IMR-90 (cell line): ENCODE measurements around the gene LRRC1. TPM values are rescaled to one million over a fixed set of nuclear protein-coding genes. Genes with fewer than 3 reads are reported as not detected.

Experiments
- ATAC-seq: fragments of 200-7000 bp; cut with Tn5 transposase; 2 replicates; pipeline ENCODE4 v1.9.1; 2020; ENCODE audit warnings: low read depth, mild to moderate bottlenecking, moderate library complexity
- BruUV-seq: library from RNA; stranded (reverse); fragments of 400-500 nt; replicated peaks from 2 replicates; lab custom pipeline; 2021; lab: Mats Ljungman, UMichigan
- CTCF ChIA-PET: fragments of 300-600 bp; formaldehyde crosslinking; extraction: SDS; loops from one replicate; lab custom pipeline; 2021; ENCODE audit warnings: antibody characterized with exemption; lab: Yijun Ruan, JAX
- POLR2A ChIA-PET: fragments of 300-600 bp; sonication (Branson Sonifier 250); formaldehyde crosslinking; loops from one replicate; lab custom pipeline; 2022; ENCODE audit warnings: antibody characterized with exemption; ENCODE audit not compliant: unreplicated experiment; lab: Charles Lee
- DNase-seq: peaks from one replicate; pipeline ENCODE4 v3.0.0; 2013
- H2AFZ ChIP-seq: replicated peaks from 2 replicates; pipeline ENCODE3; 2013; ENCODE audit warnings: low read length, mild to moderate bottlenecking; ENCODE audit not compliant: poor library complexity
- H2AK5ac ChIP-seq: 2 replicates; pipeline ENCODE4 v1.6.1; 2013; ENCODE audit warnings: low read depth, low read length, inconsistent platforms
- H2AK9ac ChIP-seq: replicated peaks from 2 replicates; pipeline ENCODE3; 2013; ENCODE audit warnings: mild to moderate bottlenecking, low read depth, low read length, moderate library complexity; ENCODE audit not compliant: poor library complexity
- H2BK120ac ChIP-seq: 2 replicates; pipeline ENCODE4 v1.6.1; 2013; ENCODE audit warnings: low read depth, low read length, inconsistent platforms
- H2BK15ac ChIP-seq: 3 replicates; pipeline ENCODE4 v1.6.1; 2013; ENCODE audit warnings: low read depth, low read length, inconsistent platforms
- H2BK20ac ChIP-seq: 2 replicates; pipeline ENCODE4 v1.6.1; 2013; ENCODE audit warnings: low read depth, mild to moderate bottlenecking, inconsistent platforms, low read length, moderate library complexity
- H2BK5ac ChIP-seq: 2 replicates; pipeline ENCODE4 v1.6.1; 2013; ENCODE audit warnings: mild to moderate bottlenecking, low read depth, low read length, inconsistent platforms; ENCODE audit not compliant: poor library complexity, severe bottlenecking
- H3K14ac ChIP-seq: replicated peaks from 2 replicates; pipeline ENCODE4 v1.6.1; 2013; ENCODE audit warnings: low read depth, low read length, inconsistent platforms
- H3K18ac ChIP-seq: 2 replicates; pipeline ENCODE4 v1.6.1; 2013; ENCODE audit warnings: low read depth, low read length, control low read depth
- H3K23ac ChIP-seq: 2 replicates; pipeline ENCODE4 v1.6.1; 2013; ENCODE audit warnings: low read depth, low read length, inconsistent platforms
- H3K27ac ChIP-seq: 2 replicates; pipeline ENCODE4 v1.5.1; 2013; ENCODE audit warnings: mild to moderate bottlenecking, control low read depth, low read length; ENCODE audit not compliant: insufficient read depth
- H3K27me3 ChIP-seq: 2 replicates; pipeline ENCODE4 v1.6.1; 2013; ENCODE audit warnings: low read length; ENCODE audit not compliant: control insufficient read depth, insufficient read depth
- H3K36me3 ChIP-seq: 2 replicates; pipeline ENCODE4 v1.6.1; 2013; ENCODE audit warnings: low read length, mixed read lengths; ENCODE audit not compliant: control insufficient read depth, insufficient read depth
- H3K4ac ChIP-seq: 2 replicates; pipeline ENCODE4 v1.6.1; 2013; ENCODE audit warnings: low read depth, low read length, inconsistent platforms
- H3K4me1 ChIP-seq: 2 replicates; pipeline ENCODE4 v1.6.1; 2013; ENCODE audit warnings: low read length, mixed read lengths; ENCODE audit not compliant: control insufficient read depth, insufficient read depth
- H3K4me2 ChIP-seq: 2 replicates; pipeline ENCODE4 v1.6.1; 2013; ENCODE audit warnings: low read depth, mild to moderate bottlenecking, control low read depth, low read length, moderate library complexity
- H3K4me3 ChIP-seq: 2 replicates; pipeline ENCODE4 v1.5.1; 2013; ENCODE audit warnings: low read depth, mild to moderate bottlenecking, control low read depth, low read length, moderate library complexity; ENCODE audit not compliant: insufficient read depth
- H3K56ac ChIP-seq: 2 replicates; pipeline ENCODE4 v1.6.1; 2013; ENCODE audit warnings: low read length, inconsistent platforms; ENCODE audit not compliant: insufficient read depth; ENCODE audit errors: extremely low read depth
- H3K79me1 ChIP-seq, 2 experiments: 2 replicates each; pipeline ENCODE4 v1.6.1; 2013; ENCODE audit warnings: low read length in 2 of 2, inconsistent platforms in 1 of 2, low read depth in 1 of 2
- H3K9ac ChIP-seq: 2 replicates; pipeline ENCODE4 v1.6.1; 2013; ENCODE audit warnings: low read depth, low read length, control low read depth
- H3K9me1 ChIP-seq: 2 replicates; pipeline ENCODE4 v1.6.1; 2013; ENCODE audit warnings: low read length, inconsistent platforms; ENCODE audit not compliant: insufficient read depth
- H3K9me3 ChIP-seq: 2 replicates; pipeline ENCODE4 v1.6.1; 2013; ENCODE audit warnings: low read length; ENCODE audit not compliant: control insufficient read depth, insufficient read depth
- H4K20me1 ChIP-seq: 2 replicates; pipeline ENCODE4 v1.6.1; 2013; ENCODE audit warnings: low read length, inconsistent platforms; ENCODE audit not compliant: insufficient read depth
- H4K5ac ChIP-seq: 2 replicates; pipeline ENCODE4 v1.6.1; 2013; ENCODE audit warnings: mild to moderate bottlenecking, low read depth, low read length, control low read depth
- H4K8ac ChIP-seq, 2 experiments: 2 replicates each; pipeline ENCODE4 v1.6.1; 2013; ENCODE audit warnings: low read depth in 2 of 2, low read length in 2 of 2, control low read depth in 1 of 2, inconsistent platforms in 1 of 2
- H4K91ac ChIP-seq: 2 replicates; pipeline ENCODE4 v1.6.1; 2013; ENCODE audit warnings: low read depth, low read length, inconsistent platforms; ENCODE audit not compliant: insufficient read depth
- FOS ChIP-seq: fragments of 150-350 bp; IDR thresholded peaks from 2 replicates; pipeline ENCODE4 v1.6.1; 2016; ENCODE audit warnings: low read depth, low read length
- NFE2L2 ChIP-seq: fragments of 150-350 bp; IDR thresholded peaks from 2 replicates; pipeline ENCODE4 v1.6.1; 2016; ENCODE audit warnings: low read depth, mild to moderate bottlenecking, low read length
- RFX5 ChIP-seq: IDR thresholded peaks from 2 replicates; pipeline ENCODE4 v1.8.0; 2012; ENCODE audit warnings: low read depth, mild to moderate bottlenecking, low read length, moderate library complexity
- SMC3 ChIP-seq: fragments of 150-350 bp; IDR thresholded peaks from 2 replicates; pipeline ENCODE4 v1.6.1; 2016; ENCODE audit warnings: low read depth, mild to moderate bottlenecking, antibody characterized with exemption, low read length, moderate library complexity
- WGBS, 2 experiments: methylation state at CpG; one replicate each; pipeline versions ENCODE4 v1.1.5 to v1.1.7; 2013; ENCODE audit warnings: missing lambda C conversion rate in 2 of 2; ENCODE audit not compliant: insufficient read length in 1 of 2; ENCODE audit errors: extremely low coverage in 2 of 2; 5-methylcytosine and 5-hydroxymethylcytosine counted together
- dilution Hi-C: fragments of 300-500 bp; cut with HindIII; formaldehyde crosslinking; loops from one replicate; pipeline ENCODE4 v1.14.3; 2018; ENCODE audit warnings: low sequenced_read_pairs; ENCODE audit not compliant: unreplicated experiment
- in situ Hi-C: fragments of 300-500 bp; cut with MboI; formaldehyde crosslinking; loops from 3 replicates; pipeline ENCODE4 v1.14.3; 2019; ENCODE audit warnings: low sequenced_read_pairs, inconsistent platforms, mixed read lengths
- intact Hi-C: fragments of 100-400 bp; cut with micrococcal nuclease; formaldehyde crosslinking; loops from 2 replicates; pipeline ENCODE4 v1.10.0; 2022
- polyA plus RNA-seq, 3 experiments: library from polyadenylated mRNA; depleted of rRNA; stranded (reverse); fragments of >200 nt; gene quantifications; 2 replicates each; pipeline ENCODE4 v1.2.3, GENCODE V29; 2012; ENCODE audit warnings: low replicate concordance in 1 of 3
- total RNA-seq: library from RNA; depleted of rRNA; stranded (reverse); fragments of >200 nt; gene quantifications from 2 replicates; pipeline ENCODE4 v1.2.3, GENCODE V29; 2012
- TF ChIP-seq, protein P1 (sequence below): fragments of 150-350 bp; IDR thresholded peaks from 2 replicates; pipeline ENCODE4 v1.6.1; 2017; ENCODE audit warnings: mild to moderate bottlenecking, antibody characterized with exemption, low read length, low read depth

Gene LRRC1
- total and polyA plus RNA-seq, 2 of the 4 experiments (the other 2 are of a cell fraction): 5.1 to 6.1 TPM

DNA sequence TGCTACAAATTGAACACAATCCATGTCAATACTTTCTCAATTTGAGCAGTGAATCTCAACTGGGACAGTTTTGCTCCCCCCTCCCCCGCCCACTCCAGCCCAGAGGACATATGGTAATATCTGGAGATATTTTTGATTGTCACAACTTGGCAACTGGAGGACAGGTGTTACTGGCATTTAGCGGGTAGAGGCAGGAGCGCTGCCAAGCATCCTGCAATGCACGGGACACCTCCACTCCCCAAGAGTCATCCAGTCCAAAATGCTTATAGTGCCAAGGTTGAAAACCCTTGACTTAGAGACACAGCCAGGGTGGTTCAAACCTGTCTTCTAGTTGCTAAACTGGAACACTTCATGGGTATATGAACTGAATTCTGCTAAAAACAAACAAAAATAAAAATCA, 26.9 kb upstream of the LRRC1 start:
- in situ Hi-C loops: no loop called here
- CTCF ChIA-PET: no interaction called here

More for the DNA sequence above, 26.9 kb upstream of the LRRC1 start:
- POLR2A ChIA-PET: no interaction called here
- H3K27me3 ChIP-seq: no peaks in the 10 kb centered on the region
- no peak overlapping the region for H4K8ac ChIP-seq
- no peak overlapping the region for H3K18ac ChIP-seq
- H2BK15ac ChIP-seq: no peak overlapping the region
- ATAC-seq (no peak), DNase-seq (no peak)
- no CpG with 5 or more reads among the region's 4 CpGs for WGBS, 2 experiments
- no peak overlapping the region for H2BK120ac ChIP-seq
- no peak overlapping the region for H3K56ac ChIP-seq
- TF ChIP-seq NFE2L2 (no peak), RFX5 (no peak), SMC3 (no peak), FOS (no peak)
- TF ChIP-seq, protein P1, sequence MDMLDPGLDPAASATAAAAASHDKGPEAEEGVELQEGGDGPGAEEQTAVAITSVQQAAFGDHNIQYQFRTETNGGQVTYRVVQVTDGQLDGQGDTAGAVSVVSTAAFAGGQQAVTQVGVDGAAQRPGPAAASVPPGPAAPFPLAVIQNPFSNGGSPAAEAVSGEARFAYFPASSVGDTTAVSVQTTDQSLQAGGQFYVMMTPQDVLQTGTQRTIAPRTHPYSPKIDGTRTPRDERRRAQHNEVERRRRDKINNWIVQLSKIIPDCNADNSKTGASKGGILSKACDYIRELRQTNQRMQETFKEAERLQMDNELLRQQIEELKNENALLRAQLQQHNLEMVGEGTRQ: no peak
- H2BK5ac ChIP-seq: no peak overlapping the region
- dilution Hi-C loops (no loop called here), intact Hi-C loops (no loop called here)
- no peak overlapping the region for H4K91ac ChIP-seq
- no peak overlapping the region for H3K4me2 ChIP-seq
- H2BK20ac ChIP-seq: no peak overlapping the region
- H2AFZ ChIP-seq: no peak overlapping the region
- no peaks in the 10 kb centered on the region for H3K9me1 ChIP-seq
- no peaks in the 10 kb centered on the region for H3K9me3 ChIP-seq
- H4K5ac ChIP-seq: no peak overlapping the region
- H3K23ac ChIP-seq: no peak overlapping the region
- H3K27ac ChIP-seq: no peak overlapping the region
- no peaks in the 10 kb centered on the region for H3K36me3 ChIP-seq
- no peak overlapping the region for H2AK5ac ChIP-seq
- H4K20me1 ChIP-seq: no peaks in the 10 kb centered on the region
- peaks cover 8% of the 10 kb centered on the region; the same call in 1 of the 2 replicates for H3K4me1 ChIP-seq
- H2AK9ac ChIP-seq: no peak overlapping the region
- H3K14ac ChIP-seq: no peak overlapping the region
- no TSS peak for BruUV-seq
- no peak overlapping the region for H3K4me3 ChIP-seq
- no peaks in the 10 kb centered on the region for H3K79me1 ChIP-seq
- no peak overlapping the region for H3K9ac ChIP-seq
- no peak overlapping the region for H3K4ac ChIP-seq
